ENCODE results near the gene SEC24D.

DNA sequence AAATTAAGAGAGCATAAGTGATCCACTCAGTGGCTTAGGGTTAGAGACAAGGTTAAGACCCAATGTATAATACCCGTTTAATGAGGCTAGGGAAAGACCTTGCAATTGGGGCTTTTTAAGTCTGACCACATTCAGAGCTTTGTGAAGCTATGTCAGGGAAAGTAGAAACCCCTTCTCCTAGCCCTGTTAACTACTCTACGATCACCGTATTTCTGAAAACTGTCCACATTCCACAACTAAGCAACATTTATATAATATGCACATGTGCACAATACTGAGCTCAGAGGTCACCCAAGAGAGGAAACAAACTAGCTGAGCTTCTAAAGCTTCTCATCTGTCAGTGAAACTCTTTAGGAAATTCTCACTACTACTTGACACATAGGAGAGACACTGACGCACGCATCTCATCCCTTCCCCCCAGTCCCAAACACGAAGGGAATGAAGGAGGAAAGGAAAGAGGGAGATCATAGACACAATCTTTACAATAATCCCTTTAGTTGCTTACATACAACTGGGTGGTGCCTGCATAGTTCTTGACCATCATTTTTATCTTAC is 94.5 kb downstream of the SEC24D start:
- no peak for TF ChIP-seq FOXA1 (IDR thresholded peaks at IDR 0.05)
- no peak for TF ChIP-seq FOXM1 (IDR thresholded peaks at IDR 0.05; ENCODE audit: borderline replicate concordance)
- no peak for TF ChIP-seq BHLHE40 (IDR thresholded peaks at IDR 0.05; ENCODE audit: borderline replicate concordance)
- no peak for TF ChIP-seq ELF4 (IDR thresholded peaks at IDR 0.05)
- no peak for TF ChIP-seq SUZ12 (IDR thresholded peaks at IDR 0.05)
- TF ChIP-seq SP1 (IDR thresholded peaks at IDR 0.05), result no peak
- no peak for TF ChIP-seq ARNT (IDR thresholded peaks at IDR 0.05)
